Activated naive CD8-positive, alpha-beta T cell treated with anti-CD3 and anti-CD28 coated beads for 36 hours (primary cell): ENCODE results near the gene RPL12. TPM values are rescaled to one million over a fixed set of nuclear protein-coding genes. Genes with fewer than 3 reads are reported as not detected.

ENCODE experiments used
- DNase-seq: peaks from one replicate; pipeline ENCODE4 v3.0.0; 2021
- H3K27ac Mint-ChIP-seq: one replicate; pipeline ENCODE4 v1.8.0; 2022; ENCODE audit warnings: mild to moderate bottlenecking, moderate library complexity, mixed read lengths
- H3K27me3 Mint-ChIP-seq: one replicate; pipeline ENCODE4 v1.8.0; 2022; ENCODE audit warnings: mild to moderate bottlenecking, mixed read lengths
- H3K36me3 Mint-ChIP-seq: one replicate; pipeline ENCODE4 v1.8.0; 2021; ENCODE audit warnings: mild to moderate bottlenecking, mixed read lengths
- H3K4me1 Mint-ChIP-seq: one replicate; pipeline ENCODE4 v1.8.0; 2021; ENCODE audit warnings: mixed read lengths
- H3K4me3 Mint-ChIP-seq: one replicate; pipeline ENCODE4 v1.8.0; 2022; ENCODE audit warnings: mild to moderate bottlenecking, moderate library complexity, mixed read lengths
- H3K9me3 Mint-ChIP-seq: one replicate; pipeline ENCODE4 v1.8.0; 2022; ENCODE audit warnings: mixed read lengths
- total RNA-seq, 2 experiments: library from RNA; stranded (reverse); gene quantifications; one replicate each; pipeline ENCODE4 v1.2.3, GENCODE V29; 2021

The RPL12 gene
- total RNA-seq, 2 experiments from 2014 or later: 2,007 to 2,108 TPM

GRCh38 chr9:127451858-127452656, 851 bp upstream of the RPL12 start:
- Mint-ChIP-seq H3K36me3 (peaks cover 51% of the 10 kb centered on the region), H3K9me3 (peaks cover 4% of the 10 kb centered on the region), H3K4me3 (peak overlapping the region; percentile 96), H3K27me3 (peaks cover 13% of the 10 kb centered on the region), H3K4me1 (peaks cover 32% of the 10 kb centered on the region), H3K27ac (peak overlapping the region; percentile 96)
- peak; percentile 68 for DNase-seq

- peak overlapping the region; percentile 96 for H3K27ac Mint-ChIP-seq
- peaks cover 35% of the 10 kb centered on the region for H3K4me1 Mint-ChIP-seq
- peaks cover 4% of the 10 kb centered on the region for H3K9me3 Mint-ChIP-seq
- peak overlapping the region; percentile 96 for H3K4me3 Mint-ChIP-seq
- peaks cover 15% of the 10 kb centered on the region for H3K27me3 Mint-ChIP-seq
- peaks cover 55% of the 10 kb centered on the region for H3K36me3 Mint-ChIP-seq
- DNase-seq: no peak
Observed at GRCh38 chr9:127451608-127451857, 327 bp upstream of the RPL12 start.

GRCh38 chr9:127450243-127450760, 904 bp downstream of the RPL12 start:
- Mint-ChIP-seq H3K27me3 (peaks cover 18% of the 10 kb centered on the region), H3K27ac (peak overlapping the region; percentile 96), H3K4me1 (peaks cover 39% of the 10 kb centered on the region), H3K4me3 (peak overlapping the region; percentile 96), H3K36me3 (peaks cover 65% of the 10 kb centered on the region), H3K9me3 (peaks cover 8% of the 10 kb centered on the region)
- no peak for DNase-seq

- peaks cover 71% of the 10 kb centered on the region for H3K36me3 Mint-ChIP-seq
- H3K9me3 Mint-ChIP-seq: peaks cover 15% of the 10 kb centered on the region
- H3K4me3 Mint-ChIP-seq: peak overlapping the region; percentile 96
- peaks cover 18% of the 10 kb centered on the region for H3K27me3 Mint-ChIP-seq
- H3K27ac Mint-ChIP-seq: peak overlapping the region; percentile 96
- H3K4me1 Mint-ChIP-seq: peaks cover 41% of the 10 kb centered on the region
- DNase-seq: no peak
Observed at GRCh38 chr9:127449332-127449966, 1.8 kb downstream of the RPL12 start.

- no peak for DNase-seq
Observed at GRCh38 chr9:127448112-127448805, 2.9 kb downstream of the RPL12 start.

GRCh38 chr9:127447416-127448111, 3.6 kb downstream of the RPL12 start:
- H3K27me3 Mint-ChIP-seq: peaks cover 18% of the 10 kb centered on the region
- peaks cover 86% of the 10 kb centered on the region for H3K36me3 Mint-ChIP-seq
- peak overlapping the region; percentile 96 for H3K27ac Mint-ChIP-seq
- peak overlapping the region; percentile 96 for H3K4me3 Mint-ChIP-seq
- peaks cover 21% of the 10 kb centered on the region for H3K9me3 Mint-ChIP-seq
- peaks cover 39% of the 10 kb centered on the region for H3K4me1 Mint-ChIP-seq
- DNase-seq: no peak

More at GRCh38 chr9:127448112-127448805, 2.9 kb downstream of the RPL12 start:
- Mint-ChIP-seq H3K27me3 (peaks cover 18% of the 10 kb centered on the region), H3K9me3 (peaks cover 21% of the 10 kb centered on the region), H3K27ac (peak overlapping the region; percentile 96), H3K4me3 (peak overlapping the region; percentile 96), H3K4me1 (peaks cover 41% of the 10 kb centered on the region), H3K36me3 (peaks cover 81% of the 10 kb centered on the region)

GRCh38 chr9:127446713-127447415, 4.3 kb downstream of the RPL12 start:
- Mint-ChIP-seq H3K4me1 (peaks cover 36% of the 10 kb centered on the region), H3K9me3 (peaks cover 21% of the 10 kb centered on the region), H3K27ac (peak overlapping the region; percentile 96), H3K27me3 (peaks cover 18% of the 10 kb centered on the region), H3K4me3 (peak overlapping the region; percentile 96), H3K36me3 (peaks cover 93% of the 10 kb centered on the region)
- no peak for DNase-seq

- Mint-ChIP-seq H3K4me3 (peak overlapping the region; percentile 47), H3K27ac (peak overlapping the region; percentile 96), H3K36me3 (peaks cover 93% of the 10 kb centered on the region), H3K9me3 (peaks cover 21% of the 10 kb centered on the region), H3K4me1 (peaks cover 35% of the 10 kb centered on the region), H3K27me3 (peaks cover 15% of the 10 kb centered on the region)
- DNase-seq: no peak
Observed at GRCh38 chr9:127445851-127446712, 5.1 kb downstream of the RPL12 start.

- Mint-ChIP-seq H3K4me3 (no peak overlapping the region), H3K27me3 (peaks cover 8% of the 10 kb centered on the region), H3K36me3 (peaks cover 92% of the 10 kb centered on the region), H3K9me3 (peaks cover 21% of the 10 kb centered on the region), H3K27ac (peak overlapping the region; percentile 96), H3K4me1 (peaks cover 33% of the 10 kb centered on the region)
- no peak for DNase-seq
Observed at GRCh38 chr9:127444921-127445850, 6.0 kb downstream of the RPL12 start.

- Mint-ChIP-seq H3K9me3 (peaks cover 21% of the 10 kb centered on the region), H3K36me3 (peaks cover 87% of the 10 kb centered on the region), H3K4me1 (peaks cover 30% of the 10 kb centered on the region), H3K4me3 (peak overlapping the region; percentile 6), H3K27ac (peak overlapping the region; percentile 77), H3K27me3 (peaks cover 5% of the 10 kb centered on the region)
- no peak for DNase-seq
Observed at GRCh38 chr9:127444283-127444920, 6.8 kb downstream of the RPL12 start.

GRCh38 chr9:127438394-127438793, 12.8 kb downstream of the RPL12 start:
- no peak for DNase-seq
- Mint-ChIP-seq H3K4me1 (no peaks in the 10 kb centered on the region), H3K27ac (no peak overlapping the region), H3K4me3 (no peak overlapping the region), H3K9me3 (no peaks in the 10 kb centered on the region), H3K36me3 (peaks cover 48% of the 10 kb centered on the region), H3K27me3 (no peaks in the 10 kb centered on the region)

GRCh38 chr9:127437497-127438264, 13.5 kb downstream of the RPL12 start:
- Mint-ChIP-seq H3K4me3 (no peak overlapping the region), H3K36me3 (peaks cover 47% of the 10 kb centered on the region), H3K27me3 (no peaks in the 10 kb centered on the region), H3K4me1 (peaks cover 2% of the 10 kb centered on the region), H3K9me3 (no peaks in the 10 kb centered on the region), H3K27ac (peak overlapping the region; percentile 47)
- DNase-seq: no peak
